AG04449 (cell line): Measurements from ENCODE around the gene FCMR.

Source experiments
- CTCF ChIA-PET: fragments of 350-600 bp; formaldehyde crosslinking; extraction: SDS; loops from one replicate; lab custom pipeline; 2021; ENCODE audit warnings: antibody characterized with exemption; lab: Yijun Ruan, JAX
- POLR2A ChIA-PET: fragments of 400-600, 350-600 bp; formaldehyde crosslinking; extraction: SDS; loops from one replicate; lab custom pipeline; 2020; ENCODE audit warnings: antibody characterized with exemption, inconsistent platforms; lab: Yijun Ruan, JAX
- DNase-seq: peaks from one replicate; pipeline ENCODE4 v3.0.0-alpha.2; 2010; ENCODE audit warnings: low read depth, low spot score
- H3K4me3 ChIP-seq: 2 replicates; pipeline ENCODE4 v1.5.1; 2011; ENCODE audit warnings: low read depth, mild to moderate bottlenecking, control low read depth, low read length
- CTCF ChIP-seq: IDR thresholded peaks from one replicate; pipeline ENCODE4 v1.5.1; 2011; ENCODE audit warnings: mild to moderate bottlenecking, moderate library complexity, low read length, control low read depth, inconsistent platforms; ENCODE audit not compliant: insufficient read depth; ENCODE audit errors: missing control alignments

The FCMR gene

GRCh38 chr1:206901944-206902343 lies 19.8 kb downstream of the FCMR start:
- ChIA-PET CTCF (interaction anchor here (1.3 to 5.9 kb wide), 4 partner anchors 11 to 167 kb away, joined by 3 to 43 read pairs (median 6); no protein-coding TSS in a partner anchor), POLR2A (no interaction called here)
- no peak for DNase-seq
- H3K4me3 ChIP-seq, result no peak overlapping the region
- no peak for TF ChIP-seq CTCF

- POLR2A ChIA-PET, result no interaction called here
- TF ChIP-seq CTCF, result no peak
- CTCF ChIA-PET, result interaction anchor here (0.7 to 6.4 kb wide), 8 partner anchors 8 to 173 kb away, joined by 3 to 43 read pairs (median 4); partner anchors contain the start of gene IL20
- DNase-seq, result no peak
- H3K4me3 ChIP-seq, result no peak overlapping the region
Measured at GRCh38 chr1:206900149-206900548, 21.6 kb downstream of the FCMR start.

- DNase-seq, result no peak
- no peak overlapping the region for H3K4me3 ChIP-seq
- POLR2A ChIA-PET, result no interaction called here
- CTCF ChIA-PET, result interaction anchor here (0.7 to 6.4 kb wide), 7 partner anchors 9 to 173 kb away, joined by 3 to 43 read pairs (median 4); partner anchors contain the start of gene IL20
- no peak for TF ChIP-seq CTCF
Measured at GRCh38 chr1:206899717-206900116, 22.0 kb downstream of the FCMR start.

- DNase-seq, result no peak
- ChIA-PET POLR2A (no interaction called here), CTCF (interaction anchor here (0.9 to 6.4 kb wide), 5 partner anchors 10 to 172 kb away, joined by 3 to 43 read pairs (median 5); partner anchors contain the start of gene IL20)
- no peak overlapping the region for H3K4me3 ChIP-seq
- TF ChIP-seq CTCF, result no peak
Measured at GRCh38 chr1:206898915-206899431, 22.8 kb downstream of the FCMR start.

GRCh38 chr1:206898089-206898914 lies 23.4 kb downstream of the FCMR start:
- POLR2A ChIA-PET, result no interaction called here
- no peak for DNase-seq
- no peak for TF ChIP-seq CTCF

GRCh38 chr1:206897175-206897574 lies 24.6 kb downstream of the FCMR start, which contains the start of gene IL24:
TSS of gene IL24 (plus strand) at chr1:206897443. CDS start at chr1:206897833, 390 bp downstream.
- CTCF ChIA-PET, result interaction anchor here (0.9 to 6.4 kb wide), 6 partner anchors 9 to 38 kb away, joined by 3 to 42 read pairs (median 4); no protein-coding TSS in a partner anchor

More at GRCh38 chr1:206898089-206898914, 23.4 kb downstream of the FCMR start:
- no peak overlapping the region for H3K4me3 ChIP-seq
- CTCF ChIA-PET, result interaction anchor here (0.7 to 6.4 kb wide), 7 partner anchors 10 to 89 kb away, joined by 3 to 43 read pairs (median 4); partner anchors contain the start of gene IL20

More at GRCh38 chr1:206897175-206897574, 24.6 kb downstream of the FCMR start, which contains the start of gene IL24:
- POLR2A ChIA-PET, result no interaction called here
- TF ChIP-seq CTCF, result no peak
- no peak within 1 kb of the TSS for H3K4me3 ChIP-seq
- DNase-seq, result no peak
